Camera-type eye (tissue), 1 donor: ENCODE measurements around the gene SPINK14. TPM values are rescaled to one million over a fixed set of nuclear protein-coding genes. Genes with fewer than 3 reads are reported as not detected.

ENCODE experiments used
- total RNA-seq: library from RNA; depleted of rRNA; stranded (reverse); fragments of >200 nt; gene quantifications from one replicate; pipeline ENCODE4 v1.2.3, GENCODE V29; 2014

Gene SPINK14
- total RNA-seq = not detected

DNA sequence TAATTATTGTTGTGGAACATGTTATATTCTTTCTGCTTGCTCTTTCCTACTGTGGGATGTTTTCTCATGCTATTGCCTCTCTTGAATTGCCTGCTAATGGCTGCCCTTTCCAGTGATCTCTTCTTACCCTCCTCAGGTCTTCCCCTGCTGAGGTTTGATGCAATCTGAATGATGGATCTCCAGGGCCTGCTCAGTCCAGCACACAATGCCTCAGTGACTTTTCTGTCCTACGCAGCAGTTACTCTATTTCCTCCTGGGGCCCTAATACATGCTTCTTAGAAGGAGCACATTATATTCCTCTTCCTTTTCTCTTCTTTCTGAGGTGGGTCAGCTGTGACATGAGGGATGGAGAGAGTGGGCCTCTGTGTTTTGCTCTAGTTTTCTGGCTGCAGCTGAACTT, at the start of gene SPINK14:
Gene SPINK14 (plus strand): TSS at position 301 of the 400 bp plus-strand sequence. CDS start 1,187 bp downstream, outside the sequence.

GRCh38 chr5:148202531-148203203, 34.3 kb downstream of the SPINK14 start, which contains the start of gene SPINK6:
SPINK6 (plus strand) TSS chr5:148203042; CDS start chr5:148203097, 55 bp downstream.

Other genes starting within 250 kb of the SPINK14 start
- gene SPINK5, start 104.6 kb upstream of the SPINK14 start, total RNA-seq = 1.5 TPM
- gene SPINK6, start 34.5 kb downstream of the SPINK14 start, total RNA-seq = not detected
- not detected for gene MARCOL, start 70.0 kb downstream of the SPINK14 start, total RNA-seq
- gene SPINK13, start 100.2 kb downstream of the SPINK14 start, total RNA-seq = not detected
- gene SPINK7, start 143.9 kb downstream of the SPINK14 start, total RNA-seq = not detected
- not detected for gene SPINK9, start 167.0 kb downstream of the SPINK14 start, total RNA-seq
- gene FBXO38, start 215.4 kb downstream of the SPINK14 start, total RNA-seq = 78.3 TPM